GM15510 (cell line): Measurements from ENCODE around the gene MRPL11.

Source experiments
- POLR2A ChIP-seq: IDR thresholded peaks from 3 replicates; pipeline ENCODE4 v1.6.1; 2011; ENCODE audit warnings: borderline replicate concordance; ENCODE audit not compliant: insufficient read length; ENCODE audit errors: extremely low read depth

Gene MRPL11

GRCh38 chr11:66415423-66415822 lies 23.2 kb downstream of the MRPL11 start:
- no peak for TF ChIP-seq POLR2A

DNA sequence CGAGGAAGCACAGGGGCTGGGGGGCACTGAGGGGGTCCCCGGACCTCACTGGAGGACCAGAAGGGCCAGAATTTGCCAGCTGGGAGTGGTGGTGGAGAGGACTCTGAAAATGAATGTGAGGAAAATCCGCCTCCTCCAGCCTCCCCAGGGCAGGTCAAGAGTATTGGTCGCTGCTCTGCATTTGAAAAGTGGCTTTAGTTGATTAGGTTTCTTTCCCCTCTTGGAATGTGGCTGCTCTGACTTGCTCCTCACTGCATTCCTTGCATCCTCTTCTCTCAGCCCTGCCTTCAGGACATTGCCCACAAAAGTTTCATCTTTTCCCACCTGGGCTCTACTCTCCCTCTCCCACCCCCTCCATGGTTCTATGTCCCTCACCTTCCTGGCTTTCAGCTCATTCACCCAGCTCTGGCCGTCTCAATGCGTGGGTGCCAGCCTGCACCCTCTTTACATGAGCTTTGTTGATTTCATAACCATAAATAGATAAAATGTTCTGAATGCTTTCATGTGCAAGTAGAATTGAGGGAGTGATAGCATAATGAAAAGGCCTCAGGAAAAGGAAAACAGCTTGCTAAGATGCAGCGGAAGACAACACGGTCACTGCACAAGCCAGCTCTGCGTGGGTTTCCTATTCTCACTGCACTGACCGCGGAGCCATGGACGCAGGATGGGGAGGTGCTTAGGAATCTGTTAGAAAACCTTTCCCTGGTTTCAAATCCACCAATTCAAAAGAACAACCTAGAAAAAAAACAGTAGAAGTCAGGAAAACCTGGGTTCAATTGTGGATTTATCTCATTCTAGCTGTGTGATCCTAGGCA lies 24.3 kb downstream of the MRPL11 start:
- no peak for TF ChIP-seq POLR2A

- no peak for TF ChIP-seq POLR2A
Measured at GRCh38 chr11:66413167-66413566, 25.5 kb downstream of the MRPL11 start.

GRCh38 chr11:66412110-66412509 lies 26.5 kb downstream of the MRPL11 start:
- TF ChIP-seq POLR2A = no peak

DNA sequence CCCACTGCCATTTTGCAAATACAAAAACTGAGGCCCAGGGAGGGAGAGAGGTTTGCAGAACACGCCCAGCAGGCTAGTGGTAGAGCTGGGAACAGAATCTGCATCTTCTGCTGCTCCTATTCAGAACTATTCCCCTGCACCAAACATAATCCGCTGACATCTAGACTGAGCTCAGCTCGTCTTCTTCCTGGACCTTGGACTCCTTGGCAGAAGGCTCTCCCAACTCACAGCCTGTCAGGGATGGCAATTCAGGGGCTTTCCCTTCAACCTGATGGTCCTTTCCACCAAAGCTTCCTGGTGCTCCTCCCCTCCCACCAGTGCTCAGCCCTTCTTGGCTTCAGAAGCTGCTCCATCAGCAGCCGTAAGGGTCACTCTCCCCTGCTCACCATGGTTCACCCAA lies 27.3 kb downstream of the MRPL11 start:
- no peak for TF ChIP-seq POLR2A

- TF ChIP-seq POLR2A = no peak
Measured at GRCh38 chr11:66410191-66410590, 28.5 kb downstream of the MRPL11 start.

GRCh38 chr11:66409226-66409625 lies 29.4 kb downstream of the MRPL11 start:
- no peak for TF ChIP-seq POLR2A

DNA sequence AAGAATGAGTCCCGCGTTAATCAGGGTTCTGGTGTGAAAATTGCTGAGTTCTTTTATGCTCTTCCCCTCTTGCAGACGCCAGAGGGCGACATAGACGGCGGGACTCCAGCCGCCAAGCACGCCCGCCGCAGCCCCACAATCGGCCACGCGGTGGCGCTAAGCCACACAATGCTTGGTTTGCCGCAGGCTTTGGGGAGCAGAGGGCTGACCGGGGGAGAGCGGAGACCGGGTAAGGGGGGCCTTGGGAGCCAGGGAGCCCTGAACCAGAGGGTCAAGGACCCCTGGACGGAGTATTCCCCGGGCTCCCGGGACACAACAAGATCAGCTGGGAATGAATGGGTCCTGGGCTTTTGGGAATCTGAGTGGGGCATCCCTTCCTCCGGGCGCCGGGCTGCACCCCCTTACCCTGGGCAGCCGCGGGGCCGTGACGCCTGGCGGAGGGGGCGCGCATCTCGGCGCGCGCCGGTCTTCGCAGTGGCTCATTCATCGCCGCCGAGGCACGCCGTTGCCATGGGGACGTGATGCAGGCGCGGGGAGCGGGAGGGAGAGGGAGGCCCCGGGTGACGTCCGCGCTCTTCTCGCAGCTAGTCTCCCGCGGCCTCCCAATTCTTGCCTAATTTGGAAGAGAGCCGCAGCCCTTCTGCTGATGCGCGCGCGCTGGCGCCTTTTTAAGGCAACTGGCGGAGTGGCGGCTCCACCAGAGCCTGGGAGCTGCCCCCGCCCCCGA lies 30.0 kb downstream of the MRPL11 start:
- no peak for TF ChIP-seq POLR2A

- no peak for TF ChIP-seq POLR2A
Measured at GRCh38 chr11:66407651-66408050, 31.0 kb downstream of the MRPL11 start.

DNA sequence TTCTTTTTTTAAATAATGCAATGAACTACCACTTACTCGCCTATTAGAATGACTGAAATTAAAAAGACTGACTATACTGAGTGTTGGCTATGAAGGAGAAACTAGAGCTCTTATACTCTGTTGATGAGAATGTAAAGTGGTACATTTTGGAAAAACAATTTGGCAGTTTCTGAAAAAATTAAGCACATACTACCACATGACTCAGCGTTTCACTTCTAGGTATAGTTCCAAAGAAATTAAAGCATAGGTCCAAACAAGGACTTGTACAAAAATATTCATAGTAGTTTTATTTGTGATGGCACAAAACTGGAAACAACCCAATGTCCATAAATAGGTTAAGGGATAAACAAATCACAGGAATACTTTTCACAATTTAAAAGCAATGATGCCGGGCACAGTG lies 44.7 kb downstream of the MRPL11 start:
- TF ChIP-seq POLR2A = no peak

- TF ChIP-seq POLR2A = no peak
Measured at GRCh38 chr11:66391322-66391721, 47.3 kb downstream of the MRPL11 start.

DNA sequence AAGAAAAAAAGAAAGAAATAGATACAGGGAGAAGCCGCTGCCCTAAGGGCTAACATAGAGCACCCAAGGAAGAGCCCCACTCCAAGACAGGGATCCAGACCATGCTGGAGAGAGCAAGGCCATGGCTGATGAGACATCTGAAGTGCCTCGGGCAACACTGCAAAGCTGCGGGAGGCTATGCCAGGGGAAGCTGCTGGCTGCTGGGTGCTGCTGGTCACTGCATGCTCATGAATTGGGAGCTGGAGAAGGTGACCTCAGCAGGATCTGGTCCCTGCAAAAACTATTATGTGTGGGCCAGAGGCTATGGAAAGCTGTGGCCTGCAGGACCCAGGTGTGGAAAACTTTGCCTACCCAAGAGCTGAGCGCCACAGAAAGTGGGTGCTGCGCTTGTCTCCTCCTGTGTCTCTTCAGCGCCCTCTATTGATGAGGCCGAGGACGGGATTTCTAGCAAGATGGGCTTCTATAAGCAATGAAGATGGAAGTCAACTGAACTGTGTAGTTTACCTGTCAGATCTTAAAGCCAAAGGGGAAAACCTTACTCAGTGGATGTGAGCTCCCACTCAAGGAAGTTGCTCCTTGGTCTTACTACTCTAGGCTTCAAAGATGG lies 49.8 kb downstream of the MRPL11 start:
- no peak for TF ChIP-seq POLR2A

DNA sequence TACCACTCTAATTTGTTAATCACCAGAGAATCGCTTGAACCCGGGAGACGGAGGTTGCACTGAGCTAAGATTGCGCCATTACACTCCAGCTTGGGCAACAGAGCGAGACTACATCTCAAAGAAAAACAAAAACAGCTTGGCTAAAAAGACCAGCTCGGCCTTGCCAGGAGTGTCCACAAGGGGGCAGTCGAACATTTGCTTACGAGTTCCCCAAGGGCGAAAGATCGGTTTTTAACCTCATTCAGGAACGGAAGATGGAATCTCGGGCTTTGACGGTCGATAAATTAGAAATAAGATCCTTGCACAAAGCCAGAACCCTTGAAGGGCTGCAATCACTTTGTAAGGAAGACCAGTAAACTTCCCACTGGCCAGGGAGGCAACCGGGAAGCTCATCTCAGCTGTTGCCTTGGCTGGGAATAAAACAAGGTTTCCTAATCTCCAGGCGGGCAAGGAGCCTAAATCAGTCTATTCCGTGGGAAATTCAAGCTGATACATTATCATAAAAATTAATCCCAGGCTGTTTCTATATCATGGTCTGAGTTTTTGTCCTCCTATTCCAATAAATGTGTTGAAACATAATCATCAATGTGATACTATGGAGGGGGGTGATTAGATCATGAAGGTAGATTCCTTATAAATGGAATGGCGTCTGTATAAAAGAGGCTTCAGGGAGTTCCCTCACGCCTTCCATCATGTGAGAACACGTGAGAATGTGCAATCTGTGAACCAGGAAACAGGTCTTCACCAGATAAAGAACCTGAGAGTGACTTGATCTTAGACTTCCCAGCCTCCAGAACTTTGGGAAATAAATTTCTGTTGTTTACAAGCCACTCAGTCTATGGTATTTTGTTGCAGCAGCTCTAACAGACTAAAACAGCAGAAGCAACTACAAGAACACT lies 52.2 kb downstream of the MRPL11 start:
- no peak for TF ChIP-seq POLR2A
